ENCODE results near the gene NCEH1. TPM values are rescaled to one million over a fixed set of nuclear protein-coding genes. Genes with fewer than 3 reads are reported as not detected.
"Not testable (repeated sequence)": the region's sequence is repeated elsewhere in the genome, so short reads cannot be mapped to it uniquely, and the experiment has no call there.

Gene NCEH1
- total and polyA plus RNA-seq, 4 donors: 6.3 to 52.1 (median 10.6) TPM

DNA sequence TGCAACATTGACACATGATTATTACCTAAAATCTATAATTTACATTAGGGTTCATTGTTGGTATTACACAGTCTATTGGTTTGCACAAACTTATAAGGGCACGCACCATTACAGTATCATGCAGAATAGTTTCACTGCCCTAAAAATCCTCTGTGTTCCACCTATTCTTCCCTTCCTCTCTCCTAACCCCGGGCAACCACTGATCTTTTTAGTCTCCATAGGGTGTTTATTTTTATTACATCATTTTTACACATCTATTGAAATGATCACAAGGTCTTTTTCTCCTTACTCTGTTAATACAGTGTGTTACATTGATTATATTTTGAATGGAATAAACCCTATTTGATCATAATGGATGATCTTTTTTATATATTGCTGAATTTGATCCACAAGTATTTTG, 24.1 kb upstream of the NCEH1 start:
- H3K27me3 ChIP-seq (ENCODE audit: control insufficient read depth in 3 of 3, insufficient read depth in 3 of 3, low read length in 2 of 3): peaks cover 0 to 3% (median 0%) of the 10 kb centered on the region in 3 donors
- no peaks in the 10 kb centered on the region for H3K4me1 ChIP-seq (ENCODE audit: control insufficient read depth in 5 of 5, insufficient read depth in 5 of 5, low read length in 5 of 5)
- no peak overlapping the region for H3K4me3 ChIP-seq
- no peaks in the 10 kb centered on the region for H3K36me3 ChIP-seq (ENCODE audit: control insufficient read depth in 4 of 4, insufficient read depth in 4 of 4, low read length in 4 of 4)
- 92 to 94% methylated on average over 2 of the region's 2 CpGs for WGBS, 2 donors
- DNase-seq (no peak), ATAC-seq (ENCODE audit: insufficient read depth, low FRiP score) (no peak)
- H3K9ac ChIP-seq (ENCODE audit: insufficient read depth in 1 of 2, low read length in 2 of 2): no peak overlapping the region
- H3K9me3 ChIP-seq (ENCODE audit: control insufficient read depth in 4 of 4, insufficient read depth in 3 of 4, low read length in 3 of 4): no peaks in the 10 kb centered on the region
- no peak for TF ChIP-seq CTCF (IDR thresholded peaks at IDR 0.05; ENCODE audit: control extremely low read depth, extremely low read depth)
- no peak overlapping the region for H3K27ac ChIP-seq (ENCODE audit: low read depth in 1 of 2, low read length in 1 of 2)

DNA sequence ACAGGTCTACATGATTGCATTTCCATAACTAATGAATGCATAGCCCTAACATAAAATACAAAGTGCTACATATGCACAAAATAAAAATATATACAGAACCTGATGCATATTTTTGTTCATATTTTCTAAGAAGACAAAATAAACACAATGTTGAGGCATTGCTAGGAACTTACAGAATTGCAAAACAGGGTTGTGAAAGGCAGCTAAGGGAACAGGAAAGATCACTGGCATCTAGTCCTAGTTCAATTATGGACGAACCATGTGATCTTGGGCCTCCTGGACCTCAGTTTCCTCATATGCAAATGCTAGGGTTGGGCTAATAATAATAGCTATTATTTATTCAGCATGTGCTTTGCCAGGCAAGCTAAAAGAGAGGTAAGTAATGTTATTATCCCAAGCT, 15.5 kb upstream of the NCEH1 start:
- WGBS, 2 donors: 34 to 56% methylated on average over 1 of the region's 1 CpG
- Histone ChIP-seq H3K27me3 (ENCODE audit: control insufficient read depth in 3 of 3, insufficient read depth in 3 of 3, low read length in 2 of 3) (no peaks in the 10 kb centered on the region), H3K9ac (ENCODE audit: insufficient read depth in 1 of 2, low read length in 2 of 2) (no peak overlapping the region), H3K27ac (ENCODE audit: low read depth in 1 of 2, low read length in 1 of 2) (no peak overlapping the region), H3K4me1 (ENCODE audit: control insufficient read depth in 5 of 5, insufficient read depth in 5 of 5, low read length in 5 of 5) (no peaks in the 10 kb centered on the region), H3K9me3 (ENCODE audit: control insufficient read depth in 4 of 4, insufficient read depth in 3 of 4, low read length in 3 of 4) (no peaks in the 10 kb centered on the region), H3K36me3 (ENCODE audit: control insufficient read depth in 4 of 4, insufficient read depth in 4 of 4, low read length in 4 of 4) (no peaks in the 10 kb centered on the region), H3K4me3 (no peak overlapping the region)
- DNase-seq: no peak
- no peak for TF ChIP-seq CTCF (IDR thresholded peaks at IDR 0.05; ENCODE audit: control extremely low read depth, extremely low read depth)
- ATAC-seq (ENCODE audit: insufficient read depth, low FRiP score): no peak

- not testable (repeated sequence) for H3K9me3 ChIP-seq (ENCODE audit: control insufficient read depth in 4 of 4, insufficient read depth in 3 of 4, low read length in 3 of 4); H3K4me1 ChIP-seq (ENCODE audit: control insufficient read depth in 5 of 5, insufficient read depth in 5 of 5, low read length in 5 of 5); H3K27ac ChIP-seq (ENCODE audit: low read depth in 1 of 2, low read length in 1 of 2); H3K4me3 ChIP-seq; H3K9ac ChIP-seq (ENCODE audit: insufficient read depth in 1 of 2, low read length in 2 of 2); H3K27me3 ChIP-seq (ENCODE audit: control insufficient read depth in 3 of 3, insufficient read depth in 3 of 3, low read length in 2 of 3); DNase-seq; ATAC-seq (ENCODE audit: insufficient read depth, low FRiP score); H3K36me3 ChIP-seq (ENCODE audit: control insufficient read depth in 4 of 4, insufficient read depth in 4 of 4, low read length in 4 of 4)
- WGBS, 2 donors: 87% methylated on average over 8 of the region's 8 CpGs
Observed at GRCh38 chr3:172722536-172723040, 11.7 kb upstream of the NCEH1 start.

DNA sequence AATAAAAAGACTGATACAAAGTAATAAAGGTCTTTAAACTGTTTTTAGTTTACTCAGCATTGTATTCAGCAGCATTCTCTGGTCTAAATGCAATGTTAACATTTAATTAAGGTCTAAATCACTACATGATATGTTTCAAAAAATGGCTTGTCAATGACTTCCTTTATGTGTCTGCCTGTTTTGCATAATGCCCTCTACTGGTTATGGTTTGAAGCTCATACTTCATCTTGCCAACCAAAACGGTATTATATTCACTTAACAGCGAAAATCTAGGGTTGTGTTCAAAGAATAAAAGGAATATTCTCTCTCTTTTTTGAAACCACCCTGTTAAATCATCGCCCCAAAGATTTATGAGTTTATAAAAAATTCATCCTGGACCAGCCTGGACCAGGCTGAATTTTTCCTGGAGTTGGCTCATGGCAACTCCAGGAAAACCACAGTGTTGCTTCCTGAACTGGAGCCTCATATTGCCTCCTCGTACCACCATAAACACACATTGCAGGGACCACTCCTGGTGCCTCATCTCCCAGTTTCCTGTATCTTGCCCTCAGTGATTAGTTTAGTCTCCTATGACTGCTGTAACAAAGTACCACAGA, 6.7 kb upstream of the NCEH1 start:
- ATAC-seq (ENCODE audit: insufficient read depth, low FRiP score): no peak

More for the DNA sequence above, 6.7 kb upstream of the NCEH1 start:
- WGBS, 2 donors: 70 to 73% methylated on average over 4 of the region's 4 CpGs
- no peak for DNase-seq
- H3K4me3 ChIP-seq: no peak overlapping the region
- no peak overlapping the region for H3K27ac ChIP-seq (ENCODE audit: low read depth in 1 of 2, low read length in 1 of 2)
- TF ChIP-seq CTCF (IDR thresholded peaks at IDR 0.05; ENCODE audit: control extremely low read depth, extremely low read depth): no peak
- H3K9ac ChIP-seq (ENCODE audit: insufficient read depth in 1 of 2, low read length in 2 of 2): no peak overlapping the region
- peaks cover 0 to 1% (median 0%) of the 10 kb centered on the region in 5 donors for H3K4me1 ChIP-seq (ENCODE audit: control insufficient read depth in 5 of 5, insufficient read depth in 5 of 5, low read length in 5 of 5)
- H3K9me3 ChIP-seq (ENCODE audit: control insufficient read depth in 4 of 4, insufficient read depth in 3 of 4, low read length in 3 of 4): no peaks in the 10 kb centered on the region
- no peaks in the 10 kb centered on the region for H3K36me3 ChIP-seq (ENCODE audit: control insufficient read depth in 4 of 4, insufficient read depth in 4 of 4, low read length in 4 of 4)
- no peaks in the 10 kb centered on the region for H3K27me3 ChIP-seq (ENCODE audit: control insufficient read depth in 3 of 3, insufficient read depth in 3 of 3, low read length in 2 of 3)

Data from lung (tissue), 12 donors.